GM04504 (cell line): ENCODE measurements around the gene HES4.
"Not testable (repeated sequence)": the region's sequence is repeated elsewhere in the genome, so short reads cannot be mapped to it uniquely, and the experiment has no call there.

Experiments
- DNase-seq: peaks from one replicate; pipeline ENCODE4 v3.0.0-alpha.2; 2012; ENCODE audit warnings: low read depth

Gene HES4

GRCh38 chr1:1033009-1033587 is 33.2 kb upstream of the HES4 start:
- DNase-seq = no peak

- DNase-seq = no peak
These were observed 32.5 kb upstream of the HES4 start for GRCh38 chr1:1032424-1032823.

- no peak for DNase-seq
These were observed 31.9 kb upstream of the HES4 start for GRCh38 chr1:1031659-1032235.

GRCh38 chr1:1030867-1031658 is 31.2 kb upstream of the HES4 start:
- DNase-seq = not testable (repeated sequence)

GRCh38 chr1:1027791-1028190 is 27.9 kb upstream of the HES4 start:
- no peak for DNase-seq

GRCh38 chr1:1026599-1027413 is 26.9 kb upstream of the HES4 start:
- no peak for DNase-seq

- no peak for DNase-seq
These were observed 25.8 kb upstream of the HES4 start for GRCh38 chr1:1025730-1026129.

- DNase-seq = no peak
These were observed 25.1 kb upstream of the HES4 start for GRCh38 chr1:1024771-1025699.

- no peak for DNase-seq
These were observed 24.4 kb upstream of the HES4 start for GRCh38 chr1:1024149-1024770.

GRCh38 chr1:1023700-1024099 is 23.8 kb upstream of the HES4 start:
- DNase-seq = no peak

GRCh38 chr1:1022302-1023009 is 22.6 kb upstream of the HES4 start:
- no peak for DNase-seq

GRCh38 chr1:1021920-1022259 is 22.0 kb upstream of the HES4 start:
- DNase-seq = no peak

- DNase-seq = no peak
These were observed 21.4 kb upstream of the HES4 start for GRCh38 chr1:1021010-1021919.

- DNase-seq = no peak
These were observed 20.6 kb upstream of the HES4 start for GRCh38 chr1:1020415-1021009.

- no peak for DNase-seq
These were observed 20.1 kb upstream of the HES4 start, which contains the start of gene AGRN for GRCh38 chr1:1020000-1020404. AGRN (plus strand) TSS chr1:1020120; CDS start chr1:1020173, 53 bp downstream.

GRCh38 chr1:1019122-1019999 is 19.5 kb upstream of the HES4 start:
- peak; percentile 74 for DNase-seq

GRCh38 chr1:1018321-1018685 is 18.4 kb upstream of the HES4 start:
- DNase-seq = not testable (repeated sequence)
